Activated CD4-positive, alpha-beta T cell treated with anti-CD3 and anti-CD28 coated beads for 36 hours (primary cell): ENCODE data around the gene IL12RB2. TPM values are rescaled to one million over a fixed set of nuclear protein-coding genes. Genes with fewer than 3 reads are reported as not detected.
A peak's percentile ranks its signal among the peaks of the same experiment; 100 is the strongest.

ENCODE experiments used
- ATAC-seq: fragments of 200-7000 bp; cut with Tn5 transposase; one replicate; pipeline ENCODE4 v1.10.0; 2021; ENCODE audit warnings: mild to moderate bottlenecking, moderate library complexity
- CTCF ChIA-PET: fragments of 350-600 bp; sonication (Branson Sonifier 250); formaldehyde crosslinking; loops from one replicate; lab custom pipeline; 2021; ENCODE audit warnings: antibody characterized with exemption; lab: Charles Lee
- POLR2A ChIA-PET: fragments of 350-600 bp; sonication (Branson Sonifier 250); formaldehyde crosslinking; loops from one replicate; lab custom pipeline; 2021; ENCODE audit warnings: antibody characterized with exemption, inconsistent platforms; lab: Charles Lee
- DNase-seq: peaks from one replicate; pipeline ENCODE4 v3.0.0-alpha.2; 2020
- H3K27ac Mint-ChIP-seq: one replicate; pipeline ENCODE4 v1.8.0; 2021; ENCODE audit warnings: mixed read lengths
- H3K27me3 Mint-ChIP-seq: one replicate; pipeline ENCODE4 v1.8.0; 2021; ENCODE audit warnings: mixed read lengths
- H3K36me3 Mint-ChIP-seq: one replicate; pipeline ENCODE4 v1.8.0; 2021; ENCODE audit warnings: low read depth, mixed read lengths
- H3K4me1 Mint-ChIP-seq: one replicate; pipeline ENCODE4 v1.8.0; 2021; ENCODE audit warnings: mixed read lengths
- H3K4me3 Mint-ChIP-seq: one replicate; pipeline ENCODE4 v1.8.0; 2021; ENCODE audit warnings: mild to moderate bottlenecking, moderate library complexity, mixed read lengths
- H3K9me3 Mint-ChIP-seq: one replicate; pipeline ENCODE4 v1.8.0; 2021; ENCODE audit warnings: low read depth, mixed read lengths
- intact Hi-C, 2 experiments: fragments of 100-400 bp; cut with DNase I in 1 of 2; cut with micrococcal nuclease in 1 of 2; formaldehyde crosslinking; loops; one replicate each; pipeline versions ENCODE4 v1.14.2 to v1.15.1; 2022 to 2024; cut with DNase I, micrococcal nuclease
- total RNA-seq, 2 experiments: library from RNA; stranded (reverse); gene quantifications; one replicate each; pipeline ENCODE4 v1.2.3, GENCODE V29; 2021

The IL12RB2 gene
- total RNA-seq, 2 experiments from 2014 or later = 77.9 to 99.2 TPM

DNA sequence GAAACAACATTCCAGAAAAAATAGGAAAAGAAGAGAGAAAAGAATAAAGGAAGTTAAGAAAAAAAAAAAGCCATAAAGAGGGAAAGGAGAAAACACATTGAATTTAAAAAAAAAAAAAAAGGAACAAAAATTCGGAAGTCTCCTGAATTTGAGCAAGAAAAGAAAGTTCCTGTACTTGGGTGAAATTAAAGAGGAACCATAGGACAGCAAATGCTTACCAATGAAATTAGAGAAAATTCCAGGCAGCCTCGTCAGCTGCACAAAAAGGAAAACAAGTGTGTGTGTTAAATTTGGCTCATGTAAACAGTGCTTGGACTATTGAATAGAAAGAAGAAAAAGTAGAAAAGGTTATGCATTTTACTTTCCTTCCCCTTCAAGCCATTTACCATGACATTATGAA, 4.9 kb downstream of the IL12RB2 start:
- POLR2A ChIA-PET = no interaction called here
- H3K9me3 Mint-ChIP-seq = no peaks in the 10 kb centered on the region
- DNase-seq (no peak), ATAC-seq (no peak)
- H3K27ac Mint-ChIP-seq = peak overlapping the region; percentile 86
- H3K36me3 Mint-ChIP-seq = peaks cover 58% of the 10 kb centered on the region
- H3K4me1 Mint-ChIP-seq = peaks cover 48% of the 10 kb centered on the region
- intact Hi-C loops = no loop called here
- peak overlapping the region; percentile 83 for H3K4me3 Mint-ChIP-seq
- CTCF ChIA-PET = interaction anchor here (2.2 kb wide), 1 partner anchor 10 kb away, joined by 7 read pairs; no protein-coding TSS in a partner anchor
- H3K27me3 Mint-ChIP-seq = no peaks in the 10 kb centered on the region

- intact Hi-C loops = loop anchor here (1.0 to 2.0 kb wide), 4 partner anchors 19 to 40 kb away; no protein-coding TSS in a partner anchor
- Mint-ChIP-seq H3K4me1 (peaks cover 48% of the 10 kb centered on the region), H3K36me3 (peaks cover 48% of the 10 kb centered on the region), H3K27me3 (no peaks in the 10 kb centered on the region), H3K9me3 (no peaks in the 10 kb centered on the region), H3K27ac (peak overlapping the region; percentile 89), H3K4me3 (peak overlapping the region; percentile 83)
- CTCF ChIA-PET = interaction anchor here (1.0 to 2.1 kb wide), 7 partner anchors 10 to 102 kb away, joined by 3 to 12 read pairs (median 5); no protein-coding TSS in a partner anchor
- POLR2A ChIA-PET = interaction anchor here (1.0 to 1.5 kb wide), 4 partner anchors 19 to 113 kb away, joined by 3 to 7 read pairs (median 5); no protein-coding TSS in a partner anchor
- ATAC-seq (peak; percentile 54), DNase-seq (no peak)
Measured at GRCh38 chr1:67313934-67314671, 6.4 kb downstream of the IL12RB2 start.

GRCh38 chr1:67314696-67315095, 7.0 kb downstream of the IL12RB2 start:
- Mint-ChIP-seq H3K4me1 (peaks cover 43% of the 10 kb centered on the region), H3K4me3 (peak overlapping the region; percentile 38), H3K9me3 (no peaks in the 10 kb centered on the region), H3K27me3 (no peaks in the 10 kb centered on the region), H3K27ac (peak overlapping the region; percentile 89), H3K36me3 (peaks cover 46% of the 10 kb centered on the region)
- intact Hi-C loops = loop anchor here (1.0 to 2.0 kb wide), 4 partner anchors 18 to 40 kb away; no protein-coding TSS in a partner anchor
- POLR2A ChIA-PET = interaction anchor here (0.8 to 1.5 kb wide), 4 partner anchors 18 to 40 kb away, joined by 4 to 7 read pairs (median 5); no protein-coding TSS in a partner anchor
- CTCF ChIA-PET = interaction anchor here (0.7 to 2.1 kb wide), 9 partner anchors 10 to 102 kb away, joined by 3 to 12 read pairs (median 4); no protein-coding TSS in a partner anchor
- ATAC-seq = peak; percentile 76
- peak; percentile 38 for DNase-seq

DNA sequence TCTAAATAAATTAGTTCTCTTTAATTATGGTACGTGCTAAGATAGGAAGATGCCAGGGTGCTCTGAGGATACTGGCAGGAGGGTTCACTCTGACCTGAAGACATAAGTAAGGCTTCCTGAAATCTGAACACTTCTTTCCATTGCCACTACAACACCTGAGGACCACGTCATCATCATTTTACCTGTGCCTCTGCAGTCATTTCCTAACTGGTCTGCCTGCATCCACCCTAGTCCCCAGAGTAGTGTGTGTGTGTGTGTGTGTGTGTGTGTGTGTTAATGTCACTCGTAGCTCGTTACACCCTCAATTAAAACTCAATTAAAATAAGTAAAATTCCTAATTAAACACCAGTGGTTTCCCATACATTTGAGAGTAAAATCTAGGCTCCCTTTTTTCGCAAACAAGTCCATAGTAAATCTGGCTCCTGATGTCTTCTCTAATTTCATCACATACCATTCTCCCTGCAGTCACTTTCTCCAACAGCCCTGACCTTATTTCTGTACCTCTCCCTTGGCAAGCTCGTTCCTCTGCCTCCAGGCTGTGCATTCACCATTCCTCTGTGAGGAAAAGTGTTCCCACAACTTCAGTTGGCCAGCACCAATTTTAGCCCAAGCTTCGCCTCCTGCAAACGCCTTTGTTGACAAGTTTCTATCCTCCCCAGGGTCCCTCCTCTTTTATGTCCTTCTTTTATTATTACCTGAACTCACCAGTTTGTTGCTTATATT, 8.7 kb downstream of the IL12RB2 start:
- Mint-ChIP-seq H3K27me3 (no peaks in the 10 kb centered on the region), H3K4me3 (no peak overlapping the region), H3K4me1 (peaks cover 41% of the 10 kb centered on the region), H3K27ac (no peak overlapping the region), H3K9me3 (no peaks in the 10 kb centered on the region), H3K36me3 (peaks cover 46% of the 10 kb centered on the region)
- DNase-seq = no peak
- POLR2A ChIA-PET = interaction anchor here (0.6 to 0.9 kb wide), 4 partner anchors 14 to 116 kb away, joined by 3 to 4 read pairs (median 4); no protein-coding TSS in a partner anchor
- CTCF ChIA-PET = interaction anchor here (0.6 to 1.5 kb wide), 3 partner anchors 9 to 478 kb away, joined by 3 to 5 read pairs (median 4); no protein-coding TSS in a partner anchor
- intact Hi-C loops = no loop called here
- ATAC-seq = no peak

- Mint-ChIP-seq H3K36me3 (peaks cover 46% of the 10 kb centered on the region), H3K4me3 (no peak overlapping the region), H3K9me3 (no peaks in the 10 kb centered on the region), H3K4me1 (peaks cover 41% of the 10 kb centered on the region), H3K27ac (no peak overlapping the region), H3K27me3 (no peaks in the 10 kb centered on the region)
- ChIA-PET CTCF (interaction anchor here (0.6 to 1.5 kb wide), 5 partner anchors 8 to 477 kb away, joined by 3 to 5 read pairs (median 3); no protein-coding TSS in a partner anchor), POLR2A (interaction anchor here (0.6 to 0.9 kb wide), 4 partner anchors 15 to 115 kb away, joined by 3 to 4 read pairs (median 4); no protein-coding TSS in a partner anchor)
- intact Hi-C loops = no loop called here
- no peak for ATAC-seq
- DNase-seq = no peak
Measured at GRCh38 chr1:67316918-67317317, 9.2 kb downstream of the IL12RB2 start.

DNA sequence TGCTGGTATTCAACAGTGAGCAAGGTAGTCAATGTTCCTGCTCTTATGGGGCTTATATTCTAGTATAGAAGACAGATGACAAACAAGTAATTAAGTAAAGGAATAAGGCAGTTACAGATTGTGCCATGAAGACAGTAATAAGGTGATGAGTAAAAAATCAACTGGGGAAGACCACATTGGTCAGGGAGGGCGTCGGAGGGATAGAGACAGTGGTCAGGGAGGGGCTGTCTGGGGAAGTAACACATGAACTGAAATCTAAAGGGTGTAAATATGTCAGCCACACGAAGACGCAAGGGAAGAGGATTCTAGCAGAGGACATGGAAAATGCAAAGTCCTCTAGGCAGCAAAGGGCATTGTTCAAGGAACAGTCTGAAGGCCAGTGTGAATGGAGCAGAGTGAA, 10.1 kb downstream of the IL12RB2 start:
- Mint-ChIP-seq H3K36me3 (peaks cover 47% of the 10 kb centered on the region), H3K27ac (no peak overlapping the region), H3K9me3 (no peaks in the 10 kb centered on the region), H3K4me1 (peaks cover 41% of the 10 kb centered on the region), H3K27me3 (no peaks in the 10 kb centered on the region), H3K4me3 (no peak overlapping the region)
- DNase-seq (no peak), ATAC-seq (no peak)
- POLR2A ChIA-PET = no interaction called here
- intact Hi-C loops = loop anchor here (1.0 kb wide), 2 partner anchors 10 to 11 kb away; no protein-coding TSS in a partner anchor
- CTCF ChIA-PET = interaction anchor here (1.4 kb wide), 1 partner anchor 8 kb away, joined by 4 read pairs; no protein-coding TSS in a partner anchor

DNA sequence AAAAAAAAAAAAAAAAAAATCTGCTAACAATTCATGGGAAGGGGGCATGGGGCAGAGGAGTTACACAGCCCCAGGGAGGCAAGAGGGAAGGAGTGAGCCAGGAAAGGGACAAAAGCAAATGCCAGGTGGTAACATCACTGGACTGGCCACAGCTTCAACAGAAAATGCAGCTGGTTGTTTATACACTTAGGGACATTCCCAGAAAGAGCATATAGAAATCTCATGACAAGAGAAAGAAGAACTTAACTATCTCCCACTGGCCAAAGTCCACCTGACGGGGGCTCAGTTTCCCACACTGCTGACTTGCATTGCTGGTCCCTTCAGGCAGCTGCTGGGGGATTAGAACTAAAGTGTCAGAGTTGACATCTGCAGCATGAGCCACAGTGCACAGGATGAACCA, 14.8 kb downstream of the IL12RB2 start:
- no peak for DNase-seq
- Mint-ChIP-seq H3K27me3 (no peaks in the 10 kb centered on the region), H3K27ac (no peak overlapping the region), H3K9me3 (no peaks in the 10 kb centered on the region), H3K4me1 (peaks cover 32% of the 10 kb centered on the region), H3K4me3 (no peak overlapping the region), H3K36me3 (peaks cover 69% of the 10 kb centered on the region)
- ChIA-PET CTCF (interaction anchor here (1.7 kb wide), 1 partner anchor 11 kb away, joined by 7 read pairs; no protein-coding TSS in a partner anchor), POLR2A (no interaction called here)
- ATAC-seq = no peak
- intact Hi-C loops = no loop called here

- intact Hi-C loops = no loop called here
- ChIA-PET CTCF (interaction anchor here (1.7 kb wide), 1 partner anchor 11 kb away, joined by 7 read pairs; no protein-coding TSS in a partner anchor), POLR2A (interaction anchor here (0.5 kb wide), 1 partner anchor 106 kb away, joined by 3 read pairs; no protein-coding TSS in a partner anchor)
- H3K27me3 Mint-ChIP-seq = no peaks in the 10 kb centered on the region
- no peaks in the 10 kb centered on the region for H3K9me3 Mint-ChIP-seq
- ATAC-seq (peak; percentile 87), DNase-seq (no peak)
- H3K4me1 Mint-ChIP-seq = peaks cover 34% of the 10 kb centered on the region
- H3K36me3 Mint-ChIP-seq = peaks cover 74% of the 10 kb centered on the region
- H3K27ac Mint-ChIP-seq = no peak overlapping the region
- H3K4me3 Mint-ChIP-seq = no peak overlapping the region
Measured at GRCh38 chr1:67323087-67323486, 15.4 kb downstream of the IL12RB2 start.

DNA sequence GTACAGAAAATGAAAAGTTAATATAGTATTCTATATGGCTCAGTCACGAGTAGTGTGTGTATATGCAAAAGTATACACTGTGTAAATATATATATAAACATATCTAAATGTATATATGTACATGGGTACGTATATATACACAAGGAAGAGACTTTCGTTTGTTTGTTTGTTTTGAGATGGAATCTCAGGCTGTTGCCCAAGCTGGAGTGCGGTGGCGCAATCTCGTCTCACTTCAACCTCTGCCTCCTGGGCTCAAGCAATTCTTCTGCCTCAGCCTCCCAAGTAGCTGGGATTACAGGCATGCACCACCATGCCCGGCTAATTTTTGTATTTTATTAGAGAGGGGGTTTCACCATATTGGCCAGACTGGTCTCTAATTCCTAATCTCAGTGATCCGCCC, 16.4 kb downstream of the IL12RB2 start:
- H3K27me3 Mint-ChIP-seq = no peaks in the 10 kb centered on the region
- H3K4me3 Mint-ChIP-seq = no peak overlapping the region
- POLR2A ChIA-PET = no interaction called here
- intact Hi-C loops = no loop called here
- H3K4me1 Mint-ChIP-seq = peaks cover 37% of the 10 kb centered on the region
- ATAC-seq = no peak
- peaks cover 84% of the 10 kb centered on the region for H3K36me3 Mint-ChIP-seq
- CTCF ChIA-PET = interaction anchor here (2.1 kb wide), 1 partner anchor 10 kb away, joined by 12 read pairs; no protein-coding TSS in a partner anchor
- no peaks in the 10 kb centered on the region for H3K9me3 Mint-ChIP-seq
- no peak overlapping the region for H3K27ac Mint-ChIP-seq
- DNase-seq = no peak

GRCh38 chr1:67327864-67328466, 20.3 kb downstream of the IL12RB2 start:
- ATAC-seq = no peak
- H3K36me3 Mint-ChIP-seq = peaks cover 74% of the 10 kb centered on the region
- H3K4me1 Mint-ChIP-seq = peaks cover 42% of the 10 kb centered on the region
- H3K9me3 Mint-ChIP-seq = no peaks in the 10 kb centered on the region
- H3K27me3 Mint-ChIP-seq = no peaks in the 10 kb centered on the region
- no peak overlapping the region for H3K27ac Mint-ChIP-seq
- intact Hi-C loops = loop anchor here in 1 of 2 experiments (1.0 kb wide), 1 partner anchor 10 kb away; no protein-coding TSS in a partner anchor
- CTCF ChIA-PET = interaction anchor here (0.6 to 0.8 kb wide), 3 partner anchors 20 to 172 kb away, joined by 3 read pairs; no protein-coding TSS in a partner anchor
- H3K4me3 Mint-ChIP-seq = no peak overlapping the region
- no peak for DNase-seq
- POLR2A ChIA-PET = no interaction called here
